Ovary (tissue), 9 donors: ENCODE results near the gene HS6ST2. TPM values are rescaled to one million over a fixed set of nuclear protein-coding genes. Genes with fewer than 3 reads are reported as not detected.

Experiments
- DNase-seq, 5 donors: peaks; one replicate each; pipeline ENCODE4 v3.0.0-alpha.2; 2019 to 2020
- H3K27ac ChIP-seq, 2 donors: fragments of 200-600 bp; one replicate each; pipeline versions ENCODE4 v1.5.1 to v1.8.0; 2019 to 2022
- H3K27me3 ChIP-seq: fragments of 200-600 bp; one replicate; pipeline ENCODE4 v1.8.0; 2022
- H3K36me3 ChIP-seq: fragments of 200-600 bp; sonication (generic); one replicate; pipeline ENCODE4 v1.5.1; 2019
- H3K4me1 ChIP-seq: one replicate; pipeline ENCODE4 v1.8.1; 2013; ENCODE audit warnings: mild to moderate bottlenecking, moderate library complexity; ENCODE audit not compliant: insufficient read depth
- H3K4me3 ChIP-seq: fragments of 200-600 bp; sonication (generic); one replicate; pipeline ENCODE4 v1.5.1; 2017
- H3K9me3 ChIP-seq, 2 donors: fragments of 200-600 bp in 1 of 2; sonication (generic) in 1 of 2; one replicate each; pipeline versions ENCODE4 v1.5.1 to v1.8.1; 2013 to 2019; ENCODE audit warnings: mild to moderate bottlenecking in 1 of 2, moderate library complexity in 1 of 2
- EP300 ChIP-seq: sonication (generic); formaldehyde crosslinking; IDR thresholded peaks from one replicate; pipeline ENCODE4 v1.6.1; 2017; ENCODE audit warnings: antibody characterized with exemption
- POLR2A ChIP-seq: fragments of 450-650 bp; IDR thresholded peaks from one replicate; pipeline ENCODE4 v1.6.1; 2017; ENCODE audit warnings: antibody characterized with exemption, mild to moderate bottlenecking, moderate library complexity
- WGBS, 3 donors: extraction: QIAGEN DNeasy Blood & Tissue Kit in 1 of 3; methylation state at CpG; one replicate each; pipeline versions ENCODE4 v1.1.5 to v1.1.7; 2013 to 2017; 5-methylcytosine and 5-hydroxymethylcytosine counted together
- intact Hi-C, 4 donors: fragments of 100-400 bp; cut with DNase I; formaldehyde crosslinking; loops; one replicate each; pipeline versions ENCODE4 v1.11.0 to v1.15.1; 2022 to 2023
- polyA plus RNA-seq, 2 donors: library from polyadenylated mRNA; stranded (reverse); fragments of 200-250 nt in 1 of 2; fragments of 350-450 nt in 1 of 2; fragmentation: Illumina TruSeq in 1 of 2; extraction: RNeasy Lipid Tissue Mini Kit (QIAGEN cat#74804) in 1 of 2; gene quantifications; one replicate each; pipeline ENCODE4 v1.2.3, GENCODE V29; 2013 to 2014
- total RNA-seq, 7 donors: library from RNA; depleted of rRNA in 2 of 7; stranded (reverse); fragments of >200 nt in 2 of 7; fragmentation: NEBNext Ultra II Directional in 3 of 7; extraction: Animal tissue kit (Norgen Biotek cat#: 25700) in 3 of 7; gene quantifications; one replicate each; pipeline versions ENCODE4 v1.1.0 to v1.2.4, GENCODE V29; 2016 to 2023
- TF ChIP-seq, protein P1 (sequence below), 3 donors: fragments of 450-650 bp in 2 of 3; fragments of 200-600 bp in 1 of 3; IDR thresholded peaks; one replicate each; pipeline versions ENCODE4 v1.5.1 to v1.8.0; 2016 to 2022; ENCODE audit warnings: antibody characterized with exemption in 3 of 3, mild to moderate bottlenecking in 1 of 3
- donor health status: DM: no; HTN: no; CAD: no; lungs with moderate emphysema.
- donor health status: DM: no; HTN: no; CAD: no.
- donor health status: Bipolar disorder and iron deficiency.
- donor health status: DM: yes; HTN: yes; CAD: no.
- donor health status: DM: no; HTN: no; CAD: no.
- donor health status: DM: yes; HTN: yes; CAD: no.

Gene HS6ST2
- total and polyA plus RNA-seq, 9 donors: 5.9 to 29.0 (median 12.9) TPM

DNA sequence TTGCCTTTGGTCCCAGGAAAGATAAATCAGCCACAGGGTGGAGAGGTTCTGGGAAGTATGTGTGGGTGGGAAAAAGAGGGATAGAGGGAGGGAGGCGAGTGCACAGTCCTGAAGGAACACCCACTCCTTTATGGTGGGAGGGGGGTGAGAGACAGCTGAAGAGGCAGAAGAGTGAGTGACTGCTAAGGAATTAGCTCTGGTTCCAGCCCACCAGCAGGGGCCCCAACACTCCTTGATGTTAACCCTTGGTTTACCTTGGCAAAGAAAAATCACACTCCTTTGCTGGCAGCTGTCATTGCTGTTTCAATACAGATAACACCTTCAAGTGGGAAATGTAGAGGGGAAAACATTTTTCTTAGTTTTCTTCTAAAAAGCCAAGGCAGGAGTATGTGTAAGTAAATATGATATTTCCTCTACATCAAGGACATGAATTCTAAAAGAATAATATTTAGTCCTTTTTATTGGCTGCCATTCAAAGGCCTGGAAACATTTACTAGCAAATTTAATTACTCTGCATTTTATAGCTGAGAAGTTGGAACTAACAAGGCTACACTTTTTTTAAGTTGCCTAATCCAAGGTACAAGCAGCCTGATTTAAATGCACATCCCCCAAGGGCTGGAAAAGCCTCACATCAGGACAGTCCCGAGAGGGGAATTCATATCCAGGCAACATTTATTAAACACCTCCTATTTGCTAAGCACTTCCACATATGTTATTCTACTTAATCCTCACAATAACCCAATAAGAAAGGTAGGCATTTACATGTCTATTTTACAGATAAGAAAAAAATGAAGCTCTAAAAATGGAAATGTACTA is 81.7 kb downstream of the HS6ST2 start:
- peak in 1 of 5 donors; percentile 25 for DNase-seq
- peaks cover 5% of the 10 kb centered on the region for H3K4me1 ChIP-seq
- 4 to 17% (median 16%) methylated on average over 2 of the region's 2 CpGs for WGBS, 3 donors
- intact Hi-C loops: loop anchor here in 1 of 4 donors (5.0 kb wide), 1 partner anchor 809 kb away; no protein-coding TSS in a partner anchor
- no peaks in the 10 kb centered on the region for H3K9me3 ChIP-seq
- no peak overlapping the region for H3K27ac ChIP-seq
- no peaks in the 10 kb centered on the region for H3K27me3 ChIP-seq
- no peaks in the 10 kb centered on the region for H3K36me3 ChIP-seq
- H3K4me3 ChIP-seq: no peak overlapping the region
- no peak for TF ChIP-seq EP300
- TF ChIP-seq POLR2A: no peak
- TF ChIP-seq, protein P1, sequence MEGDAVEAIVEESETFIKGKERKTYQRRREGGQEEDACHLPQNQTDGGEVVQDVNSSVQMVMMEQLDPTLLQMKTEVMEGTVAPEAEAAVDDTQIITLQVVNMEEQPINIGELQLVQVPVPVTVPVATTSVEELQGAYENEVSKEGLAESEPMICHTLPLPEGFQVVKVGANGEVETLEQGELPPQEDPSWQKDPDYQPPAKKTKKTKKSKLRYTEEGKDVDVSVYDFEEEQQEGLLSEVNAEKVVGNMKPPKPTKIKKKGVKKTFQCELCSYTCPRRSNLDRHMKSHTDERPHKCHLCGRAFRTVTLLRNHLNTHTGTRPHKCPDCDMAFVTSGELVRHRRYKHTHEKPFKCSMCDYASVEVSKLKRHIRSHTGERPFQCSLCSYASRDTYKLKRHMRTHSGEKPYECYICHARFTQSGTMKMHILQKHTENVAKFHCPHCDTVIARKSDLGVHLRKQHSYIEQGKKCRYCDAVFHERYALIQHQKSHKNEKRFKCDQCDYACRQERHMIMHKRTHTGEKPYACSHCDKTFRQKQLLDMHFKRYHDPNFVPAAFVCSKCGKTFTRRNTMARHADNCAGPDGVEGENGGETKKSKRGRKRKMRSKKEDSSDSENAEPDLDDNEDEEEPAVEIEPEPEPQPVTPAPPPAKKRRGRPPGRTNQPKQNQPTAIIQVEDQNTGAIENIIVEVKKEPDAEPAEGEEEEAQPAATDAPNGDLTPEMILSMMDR (IDR thresholded peaks at IDR 0.05): no peak

DNA sequence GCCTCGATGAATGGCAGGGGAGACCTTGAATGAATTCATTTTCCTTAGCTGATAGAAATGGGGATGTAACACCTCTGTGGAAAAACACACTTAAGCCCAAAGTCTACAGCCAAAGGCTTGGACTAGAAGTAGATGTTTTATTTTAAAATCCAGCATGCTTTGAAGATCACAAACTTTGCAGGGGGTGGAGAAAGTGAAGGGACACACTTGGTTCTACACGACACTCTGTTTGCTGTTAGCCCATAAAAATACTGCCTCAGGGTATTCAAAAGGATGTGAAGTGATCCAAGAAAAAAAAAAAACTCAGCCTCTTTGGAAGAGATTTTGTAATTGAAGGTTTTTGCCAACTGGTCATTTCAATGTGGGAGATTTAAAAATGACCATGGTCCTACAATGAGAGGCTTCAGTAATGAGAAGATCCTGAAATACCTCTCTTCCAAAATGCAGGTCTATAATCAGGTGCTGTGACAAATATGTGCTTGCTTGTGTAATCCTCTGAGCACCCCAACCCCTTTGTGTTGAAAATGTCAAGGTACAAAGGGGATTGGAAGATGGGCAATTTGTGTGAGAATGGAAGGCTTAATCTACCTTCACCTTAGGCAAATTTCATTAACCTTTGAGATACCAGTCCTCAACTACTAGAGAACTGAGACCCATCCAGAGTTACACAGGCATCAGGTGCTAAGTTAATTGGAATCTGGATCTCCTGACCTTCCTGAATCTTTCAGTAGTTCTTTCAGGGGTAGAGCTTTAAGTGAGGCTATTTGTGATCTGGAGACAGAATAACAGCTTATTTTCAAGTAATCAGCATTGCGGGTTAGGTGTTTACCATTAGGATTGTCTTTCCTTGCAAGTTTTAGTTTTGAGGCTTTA is 82.5 kb downstream of the HS6ST2 start:
- H3K36me3 ChIP-seq: no peaks in the 10 kb centered on the region

DNA sequence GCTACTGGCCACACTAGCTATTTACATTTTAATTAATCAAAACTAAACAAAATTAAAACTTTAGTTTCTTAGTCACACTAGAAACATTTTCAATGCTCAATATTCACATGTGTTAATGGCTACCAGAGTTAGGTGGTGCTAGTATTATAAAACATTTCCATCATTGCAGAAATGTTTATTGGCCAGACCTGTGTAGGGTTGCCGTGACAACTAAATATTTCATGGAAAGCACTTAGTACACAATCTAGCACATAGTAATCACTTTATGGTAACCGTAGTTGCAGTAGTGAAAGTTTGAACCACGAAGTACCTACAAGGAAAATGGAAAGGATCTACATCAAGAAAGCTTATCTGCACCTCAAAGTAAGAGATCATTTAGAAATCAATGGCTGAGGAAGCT is 95.9 kb downstream of the HS6ST2 start:
- H3K36me3 ChIP-seq: no peaks in the 10 kb centered on the region
- H3K4me3 ChIP-seq: no peak overlapping the region
- no peaks in the 10 kb centered on the region for H3K27me3 ChIP-seq
- H3K27ac ChIP-seq: no peak overlapping the region
- intact Hi-C loops: no loop called here
- TF ChIP-seq POLR2A: no peak
- TF ChIP-seq, protein P1 (IDR thresholded peaks at IDR 0.05): no peak
- TF ChIP-seq EP300: no peak
- WGBS, 3 donors: 68 to 79% (median 74%) methylated on average over 3 of the region's 3 CpGs
- no peaks in the 10 kb centered on the region for H3K9me3 ChIP-seq
- no peaks in the 10 kb centered on the region for H3K4me1 ChIP-seq
- DNase-seq: no peak

More for the DNA sequence above, 82.5 kb downstream of the HS6ST2 start:
- Histone ChIP-seq H3K4me3 (no peak overlapping the region), H3K27me3 (no peaks in the 10 kb centered on the region), H3K9me3 (no peaks in the 10 kb centered on the region), H3K27ac (no peak overlapping the region), H3K4me1 (peaks cover 5% of the 10 kb centered on the region)
- no peak for DNase-seq
- TF ChIP-seq, protein P1 (IDR thresholded peaks at IDR 0.05): no peak
- intact Hi-C loops: loop anchor here in 1 of 4 donors (5.0 kb wide), 1 partner anchor 809 kb away; no protein-coding TSS in a partner anchor
- 16 to 22% (median 18%) methylated on average over 3 of the region's 3 CpGs for WGBS, 3 donors

DNA sequence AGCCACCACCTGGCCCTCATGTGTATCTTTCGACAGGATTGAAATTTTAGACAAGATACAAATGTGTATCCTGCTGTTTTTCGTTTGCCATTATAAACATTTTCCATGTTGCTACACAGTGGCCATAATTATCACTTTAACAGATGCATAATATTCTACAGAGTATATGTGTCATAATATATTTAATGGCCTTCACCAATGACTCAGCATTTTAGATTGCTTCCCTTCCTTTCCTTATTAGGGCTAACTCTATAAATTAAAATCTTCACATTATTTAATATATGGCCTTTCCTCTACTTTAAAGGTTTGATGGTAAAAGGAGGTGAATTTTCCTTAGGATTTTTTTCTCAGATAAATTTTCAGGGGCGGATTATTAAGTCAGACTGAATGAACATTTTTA is 97.4 kb downstream of the HS6ST2 start:
- Histone ChIP-seq H3K4me3 (no peak overlapping the region), H3K27me3 (no peaks in the 10 kb centered on the region), H3K9me3 (no peaks in the 10 kb centered on the region), H3K36me3 (no peaks in the 10 kb centered on the region), H3K4me1 (no peaks in the 10 kb centered on the region), H3K27ac (no peak overlapping the region)
- 59 to 73% (median 65%) methylated on average over 3 of the region's 3 CpGs for WGBS, 3 donors
- intact Hi-C loops: no loop called here
- DNase-seq: no peak
- TF ChIP-seq, protein P1 (IDR thresholded peaks at IDR 0.05): no peak
- TF ChIP-seq POLR2A (no peak), EP300 (no peak)
